Hippocampal formation (tissue), 2 donors: ENCODE measurements around the gene GAS2L1.

Source experiments
- DNase-seq, 2 donors: peaks; one replicate each; lab custom pipeline; 2025; lab: John Stamatoyannopoulos, UW

GAS2L1 gene

DNA sequence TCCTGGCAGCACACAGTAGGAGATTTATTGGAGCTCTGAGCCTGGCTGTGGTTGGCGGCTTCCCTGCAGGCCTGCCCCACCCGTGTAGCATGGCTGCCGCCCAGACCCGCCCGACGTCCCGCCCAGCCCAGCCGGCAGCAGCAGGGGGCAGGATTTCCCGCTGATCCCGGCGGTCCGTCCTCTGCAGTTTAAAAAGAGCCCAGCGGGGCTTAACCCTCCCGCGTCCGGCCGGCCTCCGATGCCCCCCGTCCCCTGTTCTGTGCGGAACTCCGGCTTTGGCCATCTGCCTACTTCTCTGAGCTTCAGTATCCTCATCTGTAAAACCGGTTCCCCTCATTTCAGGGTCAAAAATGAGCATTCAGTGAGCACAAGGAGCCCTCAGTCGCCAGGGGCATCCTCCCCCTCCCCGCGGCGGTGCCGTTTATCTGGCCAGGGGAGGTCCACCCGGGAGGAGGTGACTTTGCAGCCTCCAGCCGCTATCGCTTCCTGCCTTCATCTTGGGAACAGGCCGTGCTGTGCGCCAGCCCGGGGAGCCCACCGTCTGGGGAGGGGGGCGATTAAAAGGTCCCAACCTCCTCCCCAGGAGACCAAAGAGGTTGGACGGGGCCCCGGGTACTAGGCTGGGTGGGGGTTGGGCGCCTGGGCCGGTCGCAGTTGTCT is at the start of gene GAS2L1:
TSS of gene GAS2L1 (plus strand) at position 476 of the 660 bp plus-strand sequence. CDS start 1,456 bp downstream, outside the sequence.
- DNase-seq: peak; percentile 14 to 76

DNA sequence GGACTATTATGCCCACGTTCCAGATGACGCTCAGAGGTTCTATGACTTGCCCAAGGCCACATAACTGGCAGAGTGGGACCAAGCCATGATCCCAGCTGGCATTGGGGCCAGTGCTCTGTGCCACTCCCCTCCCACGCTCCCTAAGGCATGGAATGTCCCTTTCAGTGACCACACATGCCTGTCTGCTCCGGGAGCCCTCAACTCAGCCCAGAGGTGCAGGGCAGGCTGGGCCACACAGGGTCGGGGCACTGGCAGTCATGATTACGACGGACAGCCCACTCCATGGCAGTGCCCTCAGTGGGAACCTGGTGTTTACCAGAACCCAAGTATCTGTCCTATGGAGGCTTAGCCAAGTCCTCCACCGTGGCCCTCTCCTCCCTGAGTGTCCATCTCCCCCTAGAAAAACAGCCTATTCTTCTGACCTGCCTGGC is 48.7 kb upstream of the GAS2L1 start:
- no peak for DNase-seq

DNA sequence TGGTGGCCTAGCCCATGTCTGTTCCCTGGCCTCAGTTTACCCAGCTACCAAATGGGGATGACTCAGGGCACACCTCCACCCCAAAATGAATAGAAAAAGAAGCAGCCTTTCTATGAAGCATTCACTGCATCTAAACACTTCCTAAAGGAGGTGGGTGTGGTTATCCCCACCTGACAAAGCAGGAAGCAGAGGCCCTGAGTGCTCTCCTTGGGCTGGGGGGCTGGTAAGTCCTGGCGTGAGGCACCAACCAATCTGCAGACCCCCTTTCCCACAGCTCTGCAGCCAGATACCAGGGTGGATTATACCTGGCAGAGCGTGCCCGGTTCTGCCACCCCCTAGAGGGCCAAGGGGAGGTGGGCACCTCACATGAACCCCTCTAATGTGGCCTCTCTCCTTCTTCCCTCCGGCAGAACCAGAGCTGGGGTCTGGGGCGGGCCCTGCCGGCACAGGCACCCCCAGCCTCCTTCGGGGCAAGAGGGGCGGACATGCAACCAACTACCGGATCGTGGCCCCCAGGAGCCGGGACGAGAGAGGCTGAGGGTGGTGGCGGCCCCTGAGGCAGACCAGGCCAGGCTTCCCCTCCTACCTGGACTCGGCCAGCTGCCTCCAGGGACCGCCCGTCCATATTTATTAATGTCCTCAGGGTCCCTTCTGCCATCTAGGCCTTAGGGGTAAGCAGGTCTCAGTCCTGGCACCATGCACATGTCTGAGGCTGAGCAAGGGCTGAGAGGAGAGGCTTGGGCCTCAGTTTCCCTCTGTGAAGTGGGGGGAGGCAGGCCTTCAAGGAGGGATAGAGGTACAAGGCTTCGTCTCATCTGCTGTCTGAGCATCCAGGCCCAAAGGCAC is 47.8 kb upstream of the GAS2L1 start:
- DNase-seq: no peak

DNA sequence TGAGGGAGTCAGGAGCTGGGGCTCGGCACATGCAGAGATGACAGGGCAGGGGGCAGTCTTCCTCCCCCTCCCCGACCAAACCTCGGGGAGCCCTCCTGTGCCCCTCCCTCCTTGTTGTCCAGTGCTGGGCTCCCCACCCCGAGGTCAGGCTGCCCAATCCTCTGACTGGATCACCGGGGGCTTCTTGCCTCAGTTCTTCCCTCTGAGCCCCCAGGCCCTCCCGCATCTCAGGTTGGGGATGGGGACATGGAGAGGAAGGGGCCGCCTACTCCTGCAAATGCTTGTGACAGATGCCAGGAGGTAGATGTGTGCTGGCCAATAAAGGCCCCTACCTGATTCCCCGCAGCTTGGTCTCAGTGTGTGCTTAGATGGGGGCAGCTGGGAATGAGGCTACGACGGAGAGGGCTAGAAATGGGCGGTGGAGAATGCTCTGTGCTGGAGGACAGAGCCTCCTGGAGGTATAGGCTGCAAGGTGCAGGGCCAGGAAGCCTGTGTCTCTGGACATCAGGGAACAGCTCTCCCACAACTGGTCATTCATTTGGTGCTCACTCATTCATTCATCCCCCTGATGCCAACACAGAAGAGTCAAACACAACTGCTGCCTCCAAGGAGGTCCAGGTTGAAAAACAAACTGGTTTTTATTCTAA is 47.1 kb upstream of the GAS2L1 start:
- no peak for DNase-seq

DNA sequence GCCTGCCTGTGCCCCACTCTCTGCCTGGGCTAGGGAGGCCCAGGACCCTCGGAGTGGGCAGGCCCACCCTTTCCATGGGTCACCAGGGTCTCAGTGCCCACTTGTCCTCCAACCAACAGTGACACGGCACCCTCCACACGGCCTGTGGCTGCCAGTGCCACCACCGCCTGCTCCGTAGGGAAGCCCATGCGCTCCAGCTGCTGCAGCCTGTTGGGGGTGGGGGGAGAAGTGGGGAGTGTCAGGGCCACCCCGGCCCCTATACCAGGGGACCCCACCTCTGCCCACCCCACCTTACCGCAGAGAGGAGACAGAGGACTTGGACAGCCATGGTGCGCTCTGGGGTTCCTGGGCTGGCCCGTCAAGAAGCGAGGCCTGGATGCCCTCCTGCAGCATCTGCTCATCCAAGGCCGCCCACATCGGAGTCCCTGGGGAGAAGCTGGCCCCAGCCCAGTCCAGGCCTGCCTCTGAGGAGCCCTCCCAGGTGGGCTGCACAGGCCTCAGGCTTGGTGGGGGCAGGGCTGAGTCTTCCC is 46.4 kb upstream of the GAS2L1 start:
- DNase-seq: no peak

DNA sequence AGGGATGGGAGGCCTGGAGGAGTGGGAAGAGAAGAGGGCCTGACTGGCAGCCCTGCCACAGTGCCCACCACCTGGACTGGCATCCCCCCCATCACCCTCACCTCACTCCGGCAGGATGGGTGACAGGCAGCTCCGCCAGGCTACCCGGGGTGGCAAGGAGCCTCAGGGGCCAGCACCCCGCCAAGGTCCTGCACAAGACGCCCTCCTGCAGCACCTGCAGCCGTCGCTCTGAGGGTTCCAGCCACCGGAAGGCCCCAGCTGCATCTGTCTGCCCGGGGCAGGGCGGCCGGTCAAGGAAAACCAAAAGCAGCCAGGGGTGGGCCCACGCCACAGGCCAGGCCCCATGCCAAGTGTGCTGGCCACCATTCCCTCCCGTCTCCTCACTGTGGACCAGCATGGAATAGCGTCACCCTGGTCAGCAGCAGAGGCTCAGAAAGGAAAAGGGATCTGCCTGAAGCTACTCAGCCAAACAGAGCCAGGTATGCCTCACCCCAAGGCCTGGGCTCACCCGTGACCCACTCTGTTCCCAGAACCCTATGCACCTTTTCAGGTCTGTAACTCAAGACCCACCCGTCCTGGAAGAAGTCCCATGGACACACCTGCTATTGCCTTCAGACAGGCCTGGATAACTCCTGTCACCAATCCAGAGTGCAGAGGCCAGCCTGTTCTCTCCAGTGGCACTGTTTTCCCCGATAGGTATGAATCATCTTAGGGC is 45.7 kb upstream of the GAS2L1 start:
- no peak for DNase-seq

DNA sequence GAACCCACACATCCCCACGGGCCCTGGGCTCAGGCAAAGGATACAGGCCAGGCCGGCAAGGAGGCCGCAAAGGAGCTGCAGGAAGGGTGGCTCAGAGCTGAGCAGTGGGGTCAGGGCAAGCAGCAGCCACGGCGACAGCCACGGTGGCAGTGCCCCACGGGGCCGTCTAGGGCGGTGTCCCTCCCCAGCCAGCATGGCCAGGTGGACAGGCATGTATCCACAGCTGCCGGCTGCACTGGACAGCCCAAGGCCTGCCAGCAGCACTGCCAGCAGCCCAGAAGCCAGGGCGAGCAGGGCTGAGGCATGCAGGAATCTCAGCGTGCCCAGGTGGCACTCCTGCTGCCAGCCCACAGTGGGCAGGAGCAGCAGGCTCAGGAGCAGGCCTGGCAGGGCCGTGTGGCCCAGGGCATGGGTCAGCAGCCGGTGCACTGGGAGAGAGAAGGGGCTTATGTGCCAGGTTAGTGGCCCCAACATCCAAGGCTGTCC is 42.6 kb upstream of the GAS2L1 start:
- DNase-seq: no peak

DNA sequence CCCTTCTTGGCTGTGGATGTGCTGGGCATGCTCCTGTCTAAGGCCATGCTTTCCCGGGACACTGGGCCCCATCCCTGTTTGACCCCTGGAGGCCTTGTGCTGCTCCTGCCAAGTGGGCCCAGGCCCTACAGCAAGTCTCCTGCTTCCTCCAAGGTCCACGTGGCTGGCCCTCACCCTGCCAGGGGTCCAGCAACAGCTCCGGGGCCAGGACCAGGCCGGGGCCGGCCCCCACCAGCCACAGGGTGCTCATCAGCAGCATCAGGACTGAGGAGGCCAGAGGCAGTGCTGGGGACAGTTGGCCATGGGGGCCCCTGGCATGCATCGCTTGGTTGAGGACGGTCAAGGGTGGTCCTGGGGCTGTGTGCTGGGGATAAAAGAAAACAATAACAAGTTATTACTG is 41.1 kb upstream of the GAS2L1 start:
- DNase-seq: no peak

DNA sequence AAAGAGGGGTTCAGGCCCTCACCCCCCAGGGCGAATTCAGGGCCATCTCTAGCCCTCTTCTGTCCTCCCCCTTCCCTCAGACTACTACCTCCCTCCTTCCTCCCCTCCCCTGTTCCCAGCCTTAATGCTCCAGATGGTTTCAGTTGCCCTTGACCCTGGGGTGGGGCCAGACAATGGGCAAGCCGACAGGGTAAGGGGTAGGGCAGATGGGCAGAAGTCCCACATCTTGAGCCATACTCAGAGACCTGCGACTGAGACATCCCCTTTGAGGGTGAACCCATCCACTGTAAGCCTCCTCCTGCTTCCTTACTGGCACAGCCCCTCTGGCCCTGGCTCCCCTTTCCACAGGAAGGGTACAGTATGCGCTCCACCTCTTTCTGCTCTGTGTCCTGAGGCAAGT is 40.5 kb upstream of the GAS2L1 start:
- DNase-seq: no peak

DNA sequence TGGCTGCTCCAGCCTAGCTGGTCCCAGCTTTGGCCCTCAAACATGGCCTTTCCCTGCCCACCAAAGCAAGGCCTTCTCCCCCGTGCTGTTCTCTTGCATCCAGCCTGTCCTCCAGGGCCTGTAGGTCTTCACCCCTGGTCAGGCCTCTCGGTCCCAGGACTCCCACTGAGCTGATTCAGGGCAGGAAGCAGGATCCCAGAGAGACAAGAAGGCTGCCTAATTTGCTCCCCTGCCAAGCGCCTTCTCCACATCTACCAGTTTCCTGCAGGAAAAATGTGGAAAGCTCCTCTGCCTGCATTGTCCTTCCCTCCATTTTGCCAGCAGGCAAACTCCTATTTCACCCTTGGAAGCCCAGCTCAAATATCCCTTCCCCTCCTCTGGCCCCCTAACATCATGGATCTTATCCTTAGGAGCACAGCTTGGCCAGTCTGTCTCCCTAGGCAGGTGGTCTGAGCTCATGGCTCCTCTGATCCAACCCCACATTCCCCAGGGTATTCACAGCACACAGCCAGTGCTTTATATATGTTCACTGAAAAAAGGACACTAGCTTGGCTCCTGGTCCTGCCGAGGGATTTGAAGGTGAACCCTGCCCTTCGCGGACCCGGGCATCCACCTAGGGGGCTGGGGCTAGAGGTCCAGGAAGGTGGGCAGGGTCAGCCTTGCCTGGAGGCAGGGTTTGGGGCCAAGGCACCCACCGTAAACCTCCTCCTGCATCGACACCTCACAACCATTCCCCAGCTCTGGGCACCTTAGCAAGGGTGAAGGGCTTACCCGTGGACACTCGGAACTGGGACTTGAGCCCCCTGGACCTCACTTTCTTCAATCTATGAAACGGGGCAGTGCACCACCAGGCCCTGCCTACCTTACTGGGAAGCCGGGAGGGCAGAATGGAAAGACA is 39.6 kb upstream of the GAS2L1 start:
- DNase-seq: no peak

DNA sequence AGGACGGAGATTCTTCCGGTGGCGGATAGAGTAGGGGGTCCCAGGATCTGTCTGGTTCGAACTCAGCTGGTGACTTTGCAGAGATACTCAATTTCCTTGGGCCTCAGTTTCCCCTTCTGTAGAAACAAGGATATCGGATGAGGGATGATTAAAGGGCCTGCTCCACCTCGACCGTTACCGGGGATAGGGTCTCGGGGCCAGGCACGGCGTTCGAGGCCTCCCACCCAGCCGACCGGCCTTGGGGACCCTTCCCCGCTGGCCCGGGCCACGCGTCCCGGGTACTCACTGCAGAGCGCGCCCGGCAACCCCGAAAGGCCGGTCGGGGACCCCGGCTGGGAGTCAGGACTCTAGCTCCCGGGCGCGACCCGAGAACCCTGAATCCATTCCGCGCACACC is 39.0 kb upstream of the GAS2L1 start:
- DNase-seq: no peak

DNA sequence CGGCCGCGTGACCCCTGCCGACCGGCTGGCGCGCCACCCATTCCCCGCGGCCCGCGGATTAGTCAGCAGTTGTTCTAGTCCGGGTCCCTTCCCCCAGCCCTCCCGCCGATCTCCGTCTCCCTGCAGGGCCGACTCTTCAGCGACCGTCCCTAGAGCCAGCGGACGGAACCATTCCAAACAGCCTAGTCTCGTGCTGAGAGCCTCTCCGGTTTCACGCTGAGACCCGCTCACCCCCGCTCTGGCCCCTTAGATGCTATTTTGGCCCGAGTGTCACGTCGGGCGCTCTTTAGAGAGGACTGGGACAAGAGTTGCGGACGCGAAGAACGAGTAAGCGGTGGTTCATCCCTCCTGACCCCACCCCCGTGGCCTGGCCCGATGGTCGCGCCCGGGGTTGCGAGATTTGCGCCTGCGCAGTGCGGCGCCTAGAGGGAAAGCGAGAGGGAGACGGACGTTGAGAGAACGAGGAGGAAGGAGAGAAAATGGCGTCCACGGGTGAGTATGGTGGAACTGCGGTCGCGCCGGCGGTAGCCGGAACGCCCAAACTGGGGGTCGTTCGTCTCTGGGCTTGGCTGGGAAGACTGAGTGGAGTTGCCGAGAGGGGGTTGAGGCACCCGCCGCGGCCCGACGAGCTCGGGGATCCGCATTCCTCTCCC is 38.5 kb upstream of the GAS2L1 start, which contains the start of the genes EWSR1 and RHBDD3:
TSS of gene EWSR1 (plus strand) at position 411 of the 653 bp plus-strand sequence. CDS start at position 480, 69 bp downstream.
TSS of gene RHBDD3 (minus strand) at position 124 of the 653 bp plus-strand sequence. CDS start 2,355 bp downstream, outside the sequence.
- peak; percentile 92 to 98 for DNase-seq

DNA sequence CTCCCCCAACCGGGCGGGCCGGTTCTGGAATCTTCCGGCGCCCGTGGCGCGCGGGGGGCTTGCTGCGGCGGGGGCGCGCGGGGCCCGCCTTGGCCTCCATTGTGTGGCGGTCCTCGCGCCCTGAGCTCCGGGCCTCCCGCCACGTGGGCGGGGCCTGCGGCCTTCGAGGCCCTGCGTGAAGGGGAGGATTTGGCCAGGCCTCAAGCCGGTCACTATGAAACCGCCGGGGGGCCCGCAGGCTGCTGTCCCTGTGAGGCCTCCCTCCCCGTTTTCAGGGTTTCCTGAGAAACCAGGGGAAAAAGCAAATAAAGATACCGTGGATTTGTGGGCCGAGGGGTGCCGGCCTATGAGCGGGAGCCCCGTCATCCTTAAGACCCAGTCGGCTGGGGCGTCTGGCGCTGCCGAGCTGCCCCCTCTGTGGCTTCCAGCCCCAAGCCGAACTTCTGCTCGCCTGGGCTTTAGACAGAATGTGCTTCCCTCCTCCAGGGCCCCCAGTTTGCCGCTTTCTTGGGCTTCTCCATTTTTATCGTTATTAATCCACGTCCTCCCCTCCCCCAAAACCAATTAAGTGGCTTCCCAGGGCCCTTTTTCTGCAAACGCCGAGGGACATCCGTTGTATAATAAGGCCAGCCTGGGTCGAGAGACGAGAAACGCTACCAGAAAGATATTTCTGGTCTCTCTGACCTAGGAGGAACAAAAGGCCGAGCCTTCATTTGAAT is 37.8 kb upstream of the GAS2L1 start:
- DNase-seq: peak; percentile 51 to 61

DNA sequence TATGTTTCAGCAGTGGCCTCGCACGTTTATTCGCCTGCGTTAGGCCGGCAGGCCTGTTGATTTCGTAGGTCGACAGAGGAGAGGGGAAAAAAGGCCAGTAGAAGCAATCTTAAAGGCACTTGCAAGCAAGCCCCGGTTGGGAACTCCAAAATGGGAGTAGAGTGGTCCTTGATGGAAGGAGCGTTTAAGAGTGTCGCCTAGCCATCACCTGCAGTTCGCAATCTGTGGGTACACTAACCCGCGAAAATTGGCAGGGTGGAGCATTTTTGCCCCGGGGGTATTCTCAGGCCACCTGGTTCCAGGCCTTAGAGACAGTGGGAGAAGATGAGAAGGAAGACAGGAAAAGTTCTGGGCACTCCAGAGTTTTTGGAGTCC is 37.2 kb upstream of the GAS2L1 start:
- no peak for DNase-seq

DNA sequence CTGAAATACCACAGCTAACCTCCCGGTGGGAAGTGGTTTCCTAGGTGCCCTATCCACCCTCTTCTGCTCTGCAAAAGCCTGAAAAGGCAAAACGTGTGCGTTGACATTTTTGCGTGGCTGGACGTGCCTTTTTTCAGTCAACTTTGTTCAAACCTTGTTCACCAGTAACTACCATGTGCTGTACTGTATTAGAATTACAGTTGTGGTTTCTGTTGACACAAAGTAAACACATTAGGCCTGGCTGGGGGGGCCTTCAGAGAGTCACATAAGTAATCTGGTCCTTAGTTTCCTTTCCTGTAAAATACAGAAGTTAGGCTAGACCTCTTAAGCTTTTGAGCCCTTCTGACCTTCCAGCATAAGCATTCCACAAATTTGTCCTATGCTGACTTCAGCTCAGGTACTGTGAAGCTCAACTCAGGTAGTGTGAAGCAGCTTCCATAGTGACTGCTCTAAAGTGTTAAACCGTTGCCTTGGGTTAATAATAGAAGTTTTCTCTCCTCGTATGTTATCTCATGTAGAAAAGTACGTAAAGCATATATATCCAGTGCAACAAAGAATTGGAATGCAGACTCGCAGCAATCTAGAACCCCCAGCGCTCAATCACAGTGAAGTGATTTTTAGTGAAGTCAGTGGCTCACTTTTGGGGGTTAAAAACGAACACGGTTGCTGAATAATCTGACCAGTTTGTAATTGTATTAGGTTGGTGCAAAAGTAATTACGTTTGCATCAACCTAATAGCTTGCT is 36.5 kb upstream of the GAS2L1 start:
- DNase-seq: no peak

DNA sequence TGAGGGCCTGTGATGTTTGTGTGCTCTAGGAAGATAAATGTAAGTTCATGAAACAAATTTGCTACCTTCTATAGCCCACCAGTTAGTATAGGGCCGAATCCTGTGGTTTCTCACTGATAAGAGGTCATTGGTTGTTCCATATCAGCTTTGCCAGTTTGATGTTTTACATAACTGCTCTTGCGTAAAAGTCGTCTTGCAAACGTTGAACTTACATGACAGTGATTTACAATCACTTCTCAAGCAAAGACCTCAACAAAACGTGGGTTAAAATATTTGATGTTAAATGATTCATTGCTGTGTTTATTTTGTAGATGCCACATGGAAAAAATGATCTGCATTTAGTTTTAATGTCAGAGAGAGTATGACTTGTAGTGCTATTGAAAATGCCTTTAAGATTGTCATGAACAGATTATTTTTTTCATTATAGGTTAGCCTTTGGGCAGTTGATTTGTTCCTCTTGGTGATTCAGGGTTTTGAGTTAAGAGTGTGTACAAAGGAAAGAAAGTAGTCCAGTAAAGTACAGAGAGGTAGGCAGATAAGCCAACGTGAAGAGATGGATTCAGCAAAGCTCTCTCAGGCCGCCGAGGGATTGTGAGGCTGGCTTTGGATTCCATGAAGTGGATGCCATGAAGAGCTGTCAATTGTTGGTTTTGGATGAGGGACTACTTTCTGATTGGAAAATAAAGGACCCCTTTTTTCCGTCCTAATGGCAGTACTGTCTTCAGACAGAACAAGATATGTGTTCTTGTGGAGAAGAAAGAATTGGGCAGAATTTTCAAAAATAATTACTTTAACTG is 35.8 kb upstream of the GAS2L1 start:
- DNase-seq: no peak

DNA sequence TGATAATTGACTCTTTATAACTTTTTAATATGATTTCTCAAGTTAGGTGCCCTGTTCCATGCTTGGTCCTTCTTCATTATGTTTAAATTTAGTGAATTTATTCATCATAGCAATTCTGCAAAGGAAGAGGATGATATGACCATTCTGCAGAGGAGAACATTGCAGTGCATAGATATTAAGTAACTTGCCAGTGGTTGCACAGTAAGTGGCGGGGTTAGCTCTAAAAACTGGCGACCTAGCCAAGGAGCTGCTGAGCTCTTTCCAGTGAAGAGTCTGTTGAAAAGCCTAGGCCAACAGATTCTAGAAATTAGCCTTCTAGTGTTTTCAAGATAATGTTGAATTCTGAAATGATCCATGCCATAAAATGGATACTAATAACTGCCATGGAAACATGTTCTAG is 33.8 kb upstream of the GAS2L1 start:
- no peak for DNase-seq

DNA sequence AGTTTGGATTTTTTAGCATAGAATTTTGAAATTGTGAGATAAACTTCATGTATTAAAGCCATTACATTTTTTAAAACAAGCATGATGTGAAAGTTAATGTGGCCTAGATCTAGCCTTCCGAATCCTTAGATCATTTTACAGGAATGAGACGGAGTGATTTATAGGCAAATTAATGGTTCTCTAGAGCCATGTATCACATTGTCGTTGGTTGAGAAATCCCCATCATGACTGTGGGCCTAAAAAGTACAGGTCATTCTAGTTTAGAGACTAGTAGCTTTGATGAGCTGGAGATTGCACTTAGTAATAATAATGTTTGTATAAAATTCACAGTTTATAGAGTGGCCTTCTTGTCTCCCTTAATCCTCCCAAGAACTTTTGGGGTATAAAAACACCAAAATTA is 31.3 kb upstream of the GAS2L1 start:
- no peak for DNase-seq
